GM18502 (cell line): Measurements from ENCODE around the gene RFPL3.
"Not testable (repeated sequence)": the region's sequence is repeated elsewhere in the genome, so short reads cannot be mapped to it uniquely, and the experiment has no call there.

Experiments used
- ATAC-seq: cut with Tn5 transposase; IDR thresholded peaks from one replicate; pipeline ENCODE4 v1.9.1; 2021; ENCODE audit warnings: mild to moderate bottlenecking; ENCODE audit not compliant: unreplicated experiment, poor library complexity

Gene RFPL3

DNA sequence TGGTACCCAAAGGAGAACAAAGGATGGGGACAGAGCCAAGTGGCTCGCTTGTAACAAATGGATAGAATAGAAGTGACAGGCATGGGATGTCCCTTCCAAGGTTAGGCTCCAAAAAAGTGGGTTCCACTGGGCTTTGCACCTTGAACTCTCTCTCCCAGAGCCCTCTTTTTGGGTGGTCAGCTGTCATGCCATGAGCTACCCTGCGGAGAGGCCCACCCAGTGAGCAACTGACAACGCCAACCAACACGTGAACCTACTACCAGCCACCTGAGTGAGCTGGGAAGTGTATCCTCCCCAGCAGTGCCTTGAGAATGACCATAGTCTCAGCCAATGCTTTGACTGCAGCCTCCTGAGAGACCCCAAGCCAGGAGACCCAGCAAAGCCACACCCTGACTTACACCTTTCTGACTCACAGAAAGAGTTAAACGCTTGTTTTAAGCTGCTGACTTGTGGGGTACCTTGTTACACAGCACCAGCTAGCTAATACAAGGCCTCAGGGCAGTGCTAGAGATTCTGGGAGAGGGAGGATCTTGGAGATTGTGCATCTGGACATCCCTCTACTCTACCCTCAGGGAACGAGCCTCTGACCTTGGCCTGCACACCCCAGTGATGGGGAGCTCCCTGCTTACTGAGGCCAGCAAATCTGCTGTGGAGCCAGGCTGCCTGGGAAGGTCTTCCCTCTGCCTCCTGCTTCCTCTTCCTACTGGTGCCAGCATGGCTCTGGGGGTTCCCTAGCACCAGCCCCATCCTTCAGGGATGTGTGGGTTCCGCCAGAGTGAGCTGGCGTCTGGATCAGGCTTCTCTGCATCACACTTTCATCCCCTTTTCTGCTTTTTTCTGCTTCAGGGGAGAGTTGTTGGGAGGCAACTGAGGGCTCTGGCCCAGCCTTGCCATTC is 29.1 kb upstream of the RFPL3 start:
- no peak for ATAC-seq

DNA sequence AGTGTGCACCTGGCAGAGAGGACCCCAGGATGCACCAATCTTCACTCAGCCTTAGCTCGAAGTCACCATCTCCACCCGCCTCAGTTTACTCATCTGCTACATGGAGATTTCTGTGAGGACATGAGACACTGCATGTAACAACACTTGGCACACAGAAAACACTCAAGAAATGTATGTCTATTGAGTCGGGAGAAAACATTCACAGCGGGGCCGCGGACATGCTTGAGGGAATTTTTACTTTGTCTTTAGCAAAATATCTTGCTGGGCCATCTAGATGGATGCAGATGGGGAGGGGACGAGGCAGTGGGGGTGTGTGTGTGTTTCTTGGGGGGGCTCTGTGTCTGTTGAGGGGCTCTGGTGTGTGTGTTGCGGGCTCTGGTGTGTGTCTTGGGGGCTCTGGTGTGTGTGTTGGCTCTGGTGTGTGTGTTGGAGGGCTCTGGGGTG is 28.4 kb upstream of the RFPL3 start:
- ATAC-seq: no peak

DNA sequence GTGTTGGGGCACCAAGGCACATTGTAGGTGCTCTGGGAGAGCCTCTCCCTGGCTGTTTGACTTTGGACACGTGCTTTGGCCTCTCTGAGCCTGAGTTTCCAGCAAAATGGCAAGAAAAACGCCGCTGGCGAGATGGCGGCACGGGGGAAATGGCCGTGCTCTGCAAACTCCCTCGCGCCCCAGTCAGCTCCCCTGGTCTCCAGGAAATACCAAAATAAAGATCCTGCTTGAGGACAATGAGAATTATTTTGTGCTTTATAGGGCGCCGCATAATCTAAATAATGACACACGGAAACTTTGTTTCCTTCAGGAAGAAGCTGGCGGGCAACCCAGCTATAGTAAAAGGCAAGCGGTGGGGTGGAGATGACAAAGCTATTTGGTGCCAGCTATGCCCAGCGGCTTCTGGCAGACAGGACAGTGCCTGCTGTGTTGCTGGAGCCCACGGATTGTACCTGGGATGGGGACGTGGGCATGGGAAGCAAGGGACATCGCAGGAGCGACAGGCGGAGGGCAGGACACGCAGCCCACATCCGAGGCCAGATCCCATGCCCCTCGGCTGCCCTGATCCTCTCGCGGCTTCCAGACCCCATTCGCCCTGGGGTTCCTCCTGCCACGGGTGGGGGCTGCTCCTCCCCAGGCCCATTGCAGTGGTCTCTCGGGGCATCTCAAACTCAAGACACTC is 26.3 kb upstream of the RFPL3 start:
- no peak for ATAC-seq

DNA sequence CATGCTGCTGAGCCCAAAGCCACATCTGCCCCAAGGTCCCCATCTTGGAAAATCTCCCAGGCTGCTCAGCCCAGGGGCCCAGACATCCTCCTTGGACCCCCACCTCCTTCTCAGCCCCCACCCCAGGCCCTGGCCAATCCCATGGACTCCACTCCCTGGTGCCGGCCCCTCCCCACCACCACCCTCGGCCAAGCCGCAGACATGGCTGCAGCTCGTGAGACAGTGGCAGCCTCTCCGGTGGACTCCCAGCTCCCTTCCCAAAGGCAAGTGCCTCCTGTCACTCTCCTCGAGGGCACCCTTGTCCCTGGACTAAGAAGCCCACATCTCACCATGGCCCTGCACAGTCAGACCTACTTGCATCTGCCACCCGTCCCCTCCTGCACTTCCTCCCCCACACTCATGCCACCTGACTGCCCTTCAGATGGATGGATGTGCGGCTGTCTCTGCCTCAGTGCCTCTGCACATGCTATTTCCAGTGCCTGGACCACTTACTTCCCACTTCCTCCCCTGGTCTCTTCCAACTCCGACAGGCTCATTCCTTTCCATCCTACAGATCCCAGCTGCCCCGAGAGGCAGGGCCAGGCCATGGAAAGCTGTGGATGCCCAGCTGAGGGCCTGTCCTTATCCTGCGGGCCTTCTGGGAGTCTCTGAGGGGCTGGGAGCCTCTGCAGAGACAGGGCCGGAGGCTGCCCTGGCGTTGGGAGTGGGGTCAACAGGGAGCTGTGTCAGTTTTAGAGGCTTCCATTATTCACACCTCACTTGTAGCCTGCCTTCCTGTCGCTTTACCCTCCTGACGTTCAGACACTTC is 25.5 kb upstream of the RFPL3 start:
- no peak for ATAC-seq

DNA sequence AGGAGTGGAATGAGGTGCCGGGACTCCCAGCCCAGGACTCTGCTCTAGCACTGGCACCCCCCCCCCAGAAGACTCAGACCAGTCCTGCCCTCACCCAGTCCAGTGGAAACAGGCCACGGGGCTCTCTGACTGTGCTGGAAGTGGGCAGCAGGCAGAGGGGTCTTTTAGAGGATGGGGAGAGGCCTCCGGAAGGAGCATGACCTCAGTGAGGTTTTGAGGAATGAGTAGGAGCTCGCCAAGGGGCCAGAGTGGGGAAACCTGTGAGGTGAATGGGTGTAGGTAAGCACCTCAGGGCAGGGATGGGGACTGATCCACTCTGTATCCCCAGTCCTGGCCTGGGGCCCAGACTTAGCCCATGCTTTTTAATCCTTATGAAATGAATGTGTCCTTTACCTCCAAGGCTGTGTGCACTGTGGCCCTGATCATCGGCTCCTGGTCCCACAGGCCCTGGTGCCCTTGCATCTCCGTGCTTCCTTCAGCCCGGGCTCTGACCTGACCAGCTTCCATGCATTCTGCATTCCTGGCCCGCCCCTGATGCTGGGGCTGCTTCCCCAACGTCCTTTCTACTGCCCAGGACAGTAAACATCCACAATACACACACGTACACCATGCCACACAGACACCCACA is 24.4 kb upstream of the RFPL3 start:
- no peak for ATAC-seq

DNA sequence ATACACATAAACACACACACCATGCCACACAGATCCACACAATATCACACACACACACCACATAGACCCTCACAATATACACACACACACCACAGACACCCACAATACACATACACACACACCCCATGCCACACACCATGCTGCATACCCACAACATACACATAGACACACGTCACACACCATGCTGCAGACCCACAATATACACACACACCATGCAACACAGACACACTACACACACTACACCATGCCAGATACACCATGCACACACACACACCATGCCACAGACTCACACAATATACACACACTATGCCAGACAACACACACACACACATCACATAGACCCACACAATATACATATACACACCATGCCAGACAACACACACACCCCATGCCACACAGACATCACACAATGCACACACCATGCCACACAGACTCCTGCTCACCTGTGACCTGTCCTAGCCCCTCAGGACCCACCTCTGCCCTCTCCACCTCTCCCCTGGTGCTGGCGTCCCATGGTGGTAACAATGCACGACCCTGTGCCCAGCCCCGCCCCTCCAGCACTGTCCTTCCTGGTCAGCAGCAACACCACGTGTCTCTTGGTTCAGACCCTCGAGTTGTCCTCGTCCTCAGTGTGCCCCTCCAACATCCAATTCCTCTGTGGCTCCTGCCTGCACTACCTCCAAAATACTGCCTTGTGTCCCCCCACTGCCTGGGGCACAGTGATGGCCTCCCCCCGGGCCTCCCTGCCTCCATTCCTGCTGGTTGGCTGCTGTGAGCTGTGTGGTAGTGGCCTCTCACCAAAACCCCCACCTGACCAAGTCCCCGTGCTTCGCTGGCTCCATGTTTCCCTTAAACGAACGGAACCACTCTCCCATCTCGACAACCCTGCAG is 23.7 kb upstream of the RFPL3 start:
- ATAC-seq: no peak

DNA sequence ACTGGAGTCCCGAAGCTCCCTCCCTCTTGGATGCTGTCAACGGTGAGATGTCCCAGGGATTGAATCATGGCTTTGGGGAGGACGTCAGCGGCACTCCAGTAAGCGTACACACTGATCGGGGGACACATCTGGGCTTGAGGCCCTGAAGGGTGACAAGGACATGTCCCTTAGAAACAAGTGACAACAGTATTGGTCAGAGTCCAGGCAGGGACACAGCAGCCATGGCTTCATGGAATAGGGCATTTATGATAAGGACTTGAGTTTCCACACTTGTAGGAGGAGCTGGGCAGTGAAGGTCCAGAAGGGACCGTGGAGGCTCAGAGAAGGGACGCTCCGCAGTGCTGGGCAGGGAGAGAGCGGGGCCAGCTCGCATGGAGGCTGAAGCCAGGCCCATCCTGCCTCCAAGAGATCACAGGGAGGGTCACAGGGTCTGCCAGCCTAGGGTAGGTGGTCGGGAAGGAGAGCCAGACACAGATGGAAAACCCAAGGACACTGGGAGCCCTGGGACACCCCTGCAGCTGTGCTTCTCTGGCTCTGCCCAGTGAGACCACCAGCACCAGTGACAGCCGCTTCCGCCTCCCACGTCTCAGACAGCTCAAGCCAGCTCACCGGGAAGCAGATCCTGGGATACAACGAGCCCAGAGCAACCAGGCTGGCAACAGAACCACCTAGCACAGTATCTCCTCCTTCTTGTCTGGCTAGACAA is 22.9 kb upstream of the RFPL3 start:
- no peak for ATAC-seq

DNA sequence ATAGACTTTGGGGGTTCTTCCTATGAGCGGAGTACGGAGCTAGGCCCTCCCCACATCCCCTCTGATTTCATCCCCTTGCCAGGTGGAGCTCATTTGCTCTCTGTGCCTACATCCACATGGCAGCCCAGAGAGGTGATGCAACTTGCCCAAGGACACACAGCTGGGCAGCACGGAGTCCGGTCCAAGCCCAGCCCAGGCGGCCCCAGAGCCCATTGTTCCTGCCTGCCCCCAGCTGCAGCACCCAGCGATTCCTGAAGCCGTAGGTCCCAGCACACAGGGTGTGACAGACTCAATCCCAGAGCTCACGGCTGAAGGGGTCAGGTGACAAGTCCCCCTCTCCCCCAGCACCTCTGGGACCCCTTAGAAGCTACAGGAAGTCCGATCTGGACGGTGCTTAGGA is 22.2 kb upstream of the RFPL3 start:
- ATAC-seq: no peak

DNA sequence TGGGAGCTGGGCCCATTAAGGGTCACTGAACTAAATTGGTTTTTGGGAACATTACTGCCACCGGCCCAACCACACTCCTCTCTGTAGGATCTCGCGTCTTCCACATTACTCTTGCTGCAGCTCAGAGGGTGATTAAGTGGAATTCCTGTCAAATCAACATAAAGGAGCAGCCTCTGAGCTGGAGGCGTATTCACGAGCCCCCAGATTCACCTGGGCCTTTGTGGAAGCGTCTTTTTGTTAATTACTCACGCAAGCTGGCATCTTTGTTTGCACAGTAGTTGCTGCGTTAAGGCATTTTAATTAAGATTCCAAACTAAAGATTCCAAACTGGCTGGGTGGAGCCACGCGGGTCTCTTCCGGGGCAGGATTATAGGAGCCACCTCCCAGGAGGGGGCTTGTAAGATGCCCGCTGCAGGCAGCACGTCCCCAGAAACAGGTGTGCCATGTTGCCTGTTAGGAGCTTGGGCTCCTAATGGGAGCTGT is 21.5 kb upstream of the RFPL3 start:
- no peak for ATAC-seq

DNA sequence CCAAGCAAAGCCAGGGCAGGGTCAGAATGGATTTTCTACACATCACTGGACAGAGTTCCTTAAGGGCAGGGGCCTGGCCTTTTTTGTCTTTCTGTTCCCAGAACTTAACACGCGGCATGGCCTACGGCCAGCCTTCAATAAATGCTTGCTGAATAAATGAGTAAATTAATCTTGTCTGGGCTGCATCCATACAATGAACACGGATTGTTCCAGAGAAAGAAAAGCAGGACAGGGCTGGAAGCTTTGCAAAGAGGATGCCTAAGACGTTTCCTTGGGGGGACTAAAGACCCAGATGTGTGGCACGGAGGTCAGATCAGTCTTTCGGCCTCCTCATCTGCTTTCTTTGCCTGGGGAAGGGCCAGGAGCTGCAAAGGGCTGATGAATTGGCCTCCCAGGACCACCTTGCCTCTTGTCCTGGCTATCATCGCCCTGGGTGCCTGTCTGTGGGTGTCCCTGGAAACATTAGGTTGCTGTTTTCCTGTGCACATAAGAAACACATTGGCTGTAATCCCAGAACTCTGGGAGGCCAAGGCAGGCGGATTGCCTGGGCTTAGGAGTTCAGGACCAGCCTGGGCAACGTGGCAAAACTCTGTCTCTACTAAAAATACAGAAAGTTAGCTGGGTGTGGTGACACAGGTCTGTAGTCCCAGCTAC is 20.8 kb upstream of the RFPL3 start:
- no peak for ATAC-seq

DNA sequence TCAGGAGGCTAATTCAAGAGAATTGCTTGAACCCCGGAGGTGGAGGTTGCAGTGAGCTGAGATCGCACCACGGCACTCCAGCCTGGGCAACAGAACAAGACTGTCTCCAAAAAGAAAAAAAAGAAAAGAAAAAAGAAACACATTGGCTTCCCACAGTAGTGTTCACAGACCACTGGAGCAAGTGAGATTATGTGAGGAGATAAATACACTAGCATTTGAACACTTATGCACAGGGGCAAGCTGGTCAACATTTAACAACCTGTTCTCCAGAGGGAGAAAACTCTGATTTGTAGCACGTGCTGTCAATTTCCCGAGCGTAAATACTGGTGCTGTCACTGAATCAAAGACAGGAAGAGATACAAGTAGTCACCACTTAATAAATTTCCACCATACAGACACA is 20.2 kb upstream of the RFPL3 start:
- not testable (repeated sequence) for ATAC-seq

DNA sequence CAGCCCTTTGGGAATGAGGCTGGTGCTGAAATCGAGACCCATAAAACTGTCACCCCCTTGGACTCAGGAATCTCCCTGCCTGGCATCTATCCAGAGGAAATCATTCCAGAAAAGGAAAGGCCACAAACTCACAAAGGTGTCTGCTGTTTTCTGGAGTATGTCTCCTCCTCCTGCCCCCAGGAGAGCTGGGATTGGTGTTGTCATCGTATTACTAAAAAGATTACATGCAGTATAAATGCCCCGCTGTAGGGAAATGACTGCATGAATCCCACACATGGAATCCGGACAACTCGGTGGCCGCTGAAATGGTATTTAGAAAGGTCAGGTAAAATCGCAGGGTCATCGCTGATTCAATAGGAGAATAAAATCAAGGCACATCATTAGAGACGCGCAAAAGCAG is 18.9 kb upstream of the RFPL3 start:
- no peak for ATAC-seq

DNA sequence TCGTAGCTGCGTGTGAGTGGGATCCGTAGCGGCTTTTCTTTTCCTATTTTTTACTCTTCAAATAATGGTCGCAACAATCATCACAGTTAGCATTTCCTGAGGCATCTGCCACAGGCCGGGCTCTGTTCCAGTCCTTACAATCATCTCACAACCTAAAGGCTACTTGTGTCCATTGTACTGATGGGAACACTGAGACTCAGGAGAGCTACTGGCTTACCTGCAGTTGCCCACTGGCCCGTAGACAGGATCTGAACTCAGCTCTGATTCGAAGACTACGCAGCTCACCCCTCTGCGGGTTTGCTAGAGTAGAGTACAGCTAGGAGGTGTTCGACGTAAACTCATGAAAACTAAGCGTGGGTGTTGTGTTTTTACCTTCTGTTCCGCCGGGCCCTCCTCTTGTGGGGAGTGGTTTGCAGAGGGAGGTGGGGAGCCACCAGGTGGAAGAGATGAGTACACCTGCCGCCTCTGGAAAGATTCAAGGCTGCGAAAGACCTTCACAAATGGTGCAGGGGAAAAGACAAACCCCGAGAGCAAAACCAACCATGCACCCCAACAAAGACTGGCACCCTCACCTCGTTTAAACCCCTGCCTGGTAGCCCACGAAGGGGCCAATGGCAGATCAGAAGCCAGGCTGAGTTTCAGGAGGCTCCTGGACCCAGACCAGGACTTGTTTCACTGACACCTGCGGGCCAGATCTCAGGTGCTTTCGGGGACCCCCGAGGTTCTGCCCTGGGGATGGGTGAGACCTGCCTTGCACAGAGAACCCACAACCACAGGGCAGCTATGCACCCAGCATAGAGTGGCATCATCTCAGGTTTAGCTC is 18.3 kb upstream of the RFPL3 start:
- ATAC-seq: no peak

DNA sequence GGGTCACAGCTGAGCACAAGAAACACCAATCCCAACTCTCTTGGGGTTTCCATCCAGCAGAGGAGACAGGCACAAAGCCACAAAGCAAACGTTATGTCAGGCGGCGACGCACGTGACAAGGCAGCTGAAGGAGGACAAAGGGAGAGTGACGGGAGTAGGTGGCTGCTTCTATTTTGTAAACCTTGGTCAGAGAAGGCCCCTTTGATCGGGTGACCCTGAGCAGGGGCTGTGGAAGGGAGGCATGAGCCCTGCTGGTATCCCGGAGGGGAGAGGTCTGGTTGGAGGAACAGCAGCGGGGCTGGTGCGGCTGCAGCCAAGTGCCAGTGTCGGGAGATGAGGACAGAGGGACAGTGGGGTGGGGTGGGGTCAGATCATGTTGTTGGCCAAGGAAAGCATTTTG is 17.3 kb upstream of the RFPL3 start:
- no peak for ATAC-seq

DNA sequence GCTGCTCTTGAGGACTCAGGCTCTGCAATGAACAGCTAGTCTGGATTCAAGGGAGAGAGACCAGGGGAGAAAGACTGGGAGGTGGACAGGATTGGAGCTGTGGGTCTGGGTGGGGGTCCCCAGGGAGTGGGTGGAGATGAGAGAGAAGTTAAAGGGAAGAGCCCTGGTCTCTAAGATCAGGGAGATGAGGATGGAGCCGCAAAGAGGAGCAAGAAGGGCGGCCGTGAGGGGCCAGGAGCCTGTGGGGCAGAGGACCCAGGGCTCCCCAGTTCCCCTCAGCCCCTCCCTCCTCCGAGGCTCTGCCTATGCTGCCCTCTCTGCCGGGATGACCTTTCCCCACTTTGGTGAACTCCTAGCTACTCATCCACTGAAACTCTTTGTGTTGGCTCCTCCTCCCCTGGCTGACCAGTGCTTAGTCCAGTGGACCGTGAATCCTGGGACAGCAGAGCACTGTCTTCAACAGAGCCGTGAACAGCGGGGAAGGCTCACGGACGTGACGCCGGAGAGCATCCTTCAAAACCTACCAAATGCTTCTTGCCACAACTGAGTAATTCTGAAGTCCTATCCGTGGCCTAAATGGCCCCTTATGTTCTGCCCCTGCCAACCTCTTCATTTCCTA is 16.4 kb upstream of the RFPL3 start:
- ATAC-seq: no peak

DNA sequence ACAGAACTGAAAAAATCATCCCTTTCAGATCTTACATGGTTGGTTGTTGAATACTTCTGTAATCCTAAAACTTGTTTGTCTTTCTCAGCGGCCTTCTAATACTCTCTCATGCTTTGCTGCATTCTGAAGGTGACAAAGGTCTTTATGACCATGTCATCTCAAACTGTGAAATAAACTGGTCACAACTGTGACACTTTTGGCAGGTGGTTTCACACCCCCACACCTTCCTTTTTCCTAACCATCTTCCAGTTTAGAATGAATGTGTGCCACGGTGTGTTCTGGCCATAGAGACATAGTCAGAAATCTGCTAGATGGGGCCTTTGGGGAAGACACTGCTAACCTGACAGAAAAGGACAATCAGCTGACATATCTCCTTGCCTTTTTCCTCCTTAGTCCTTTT is 14.7 kb upstream of the RFPL3 start:
- no peak for ATAC-seq

DNA sequence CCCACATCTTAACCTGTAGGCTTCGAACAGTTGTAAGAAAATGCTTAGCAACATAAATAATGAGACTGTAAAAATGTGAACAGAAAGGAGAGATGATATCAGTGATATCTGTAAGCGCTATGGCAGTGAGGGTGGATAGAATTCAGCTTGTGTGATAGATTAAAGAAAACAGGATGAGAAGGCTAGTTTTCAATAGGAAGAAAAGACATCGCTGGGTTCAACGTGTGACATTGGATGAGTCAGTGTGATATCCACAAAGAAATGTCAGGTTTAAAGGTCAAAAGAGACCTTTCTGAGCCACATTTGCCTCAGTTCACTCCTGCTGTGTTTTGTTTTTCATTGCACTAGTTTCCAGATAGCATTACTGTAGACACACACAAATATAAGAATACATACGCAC is 13.7 kb upstream of the RFPL3 start:
- ATAC-seq: no peak
